ENCODE results near the gene ACO2.
"Not testable (repeated sequence)": the region's sequence is repeated elsewhere in the genome, so short reads cannot be mapped to it uniquely, and the experiment has no call there.

The ACO2 gene

GRCh38 chr22:41468381-41469217 lies at the start of gene ACO2, which contains the start of gene PHF5A:
ACO2 (plus strand) TSS chr22:41469117; CDS start chr22:41469147, 30 bp downstream.
PHF5A (minus strand) TSS chr22:41468692; CDS start chr22:41468653, 39 bp downstream.
- DNase-seq (ENCODE audit: low read depth), result peak; percentile 85

GRCh38 chr22:41425660-41426365 lies 43.1 kb upstream of the ACO2 start:
- no peak for DNase-seq (ENCODE audit: low read depth)

GRCh38 chr22:41429232-41429950 lies 39.5 kb upstream of the ACO2 start:
- DNase-seq (ENCODE audit: low read depth), result no peak

GRCh38 chr22:41429951-41430332 lies 39.0 kb upstream of the ACO2 start:
- DNase-seq (ENCODE audit: low read depth), result no peak

- no peak for DNase-seq (ENCODE audit: low read depth)
Measured at GRCh38 chr22:41431656-41432055, 37.3 kb upstream of the ACO2 start.

GRCh38 chr22:41433480-41433879 lies 35.4 kb upstream of the ACO2 start:
- not testable (repeated sequence) for DNase-seq (ENCODE audit: low read depth)

- not testable (repeated sequence) for DNase-seq (ENCODE audit: low read depth)
Measured at GRCh38 chr22:41434361-41435003, 34.4 kb upstream of the ACO2 start.

- DNase-seq (ENCODE audit: low read depth), result no peak
Measured at GRCh38 chr22:41435560-41435959, 33.4 kb upstream of the ACO2 start.

GRCh38 chr22:41436322-41437113 lies 32.4 kb upstream of the ACO2 start:
- no peak for DNase-seq (ENCODE audit: low read depth)

GRCh38 chr22:41437198-41437597 lies 31.7 kb upstream of the ACO2 start:
- DNase-seq (ENCODE audit: low read depth), result no peak

GRCh38 chr22:41440511-41440910 lies 28.4 kb upstream of the ACO2 start:
- not testable (repeated sequence) for DNase-seq (ENCODE audit: low read depth)

- DNase-seq (ENCODE audit: low read depth), result no peak
Measured at GRCh38 chr22:41442240-41442792, 26.6 kb upstream of the ACO2 start.

- peak; percentile 87 for DNase-seq (ENCODE audit: low read depth)
Measured at GRCh38 chr22:41444360-41445128, 24.4 kb upstream of the ACO2 start.

- no peak for DNase-seq (ENCODE audit: low read depth)
Measured at GRCh38 chr22:41445129-41446056, 23.5 kb upstream of the ACO2 start.

- DNase-seq (ENCODE audit: low read depth), result no peak
Measured at GRCh38 chr22:41446057-41446501, 22.8 kb upstream of the ACO2 start.

- peak; percentile 95 for DNase-seq (ENCODE audit: low read depth)
Measured at GRCh38 chr22:41446639-41447434, 22.1 kb upstream of the ACO2 start, which contains the start of gene TOB2. TOB2 (minus strand) TSS chr22:41446801; CDS start chr22:41437345, 9,456 bp downstream.

GRCh38 chr22:41447435-41448188 lies 21.3 kb upstream of the ACO2 start:
- DNase-seq (ENCODE audit: low read depth), result no peak
